H9 (cell line): ENCODE measurements around the gene CAPG. TPM values are rescaled to one million over a fixed set of nuclear protein-coding genes. Genes with fewer than 3 reads are reported as not detected.

Experiments used
- DNase-seq: peaks from one replicate; pipeline ENCODE4 v3.0.0-alpha.2; 2017
- H2AFZ ChIP-seq: one replicate; pipeline ENCODE4 v1.6.1; 2013; ENCODE audit warnings: mild to moderate bottlenecking, low read length, control low read depth, moderate library complexity
- H2AK5ac ChIP-seq: 2 replicates; pipeline ENCODE4 v1.6.1; 2013; ENCODE audit warnings: low read length, control low read depth, mixed read lengths; ENCODE audit not compliant: insufficient read length
- H2BK120ac ChIP-seq: one replicate; pipeline ENCODE4 v1.6.1; 2013; ENCODE audit warnings: low read depth, mild to moderate bottlenecking, low read length, control low read depth, inconsistent platforms; ENCODE audit not compliant: poor library complexity, severe bottlenecking
- H2BK12ac ChIP-seq: 2 replicates; pipeline ENCODE4 v1.6.1; 2013; ENCODE audit warnings: low read length, control low read depth, mixed read lengths, low read depth; ENCODE audit not compliant: insufficient read length
- H2BK15ac ChIP-seq: 2 replicates; pipeline ENCODE4 v1.6.1; 2013; ENCODE audit warnings: low read depth, low read length, control low read depth
- H2BK20ac ChIP-seq: one replicate; pipeline ENCODE4 v1.6.1; 2013; ENCODE audit warnings: low read depth, mild to moderate bottlenecking, low read length, control low read depth, inconsistent platforms; ENCODE audit not compliant: poor library complexity, severe bottlenecking
- H2BK5ac ChIP-seq: 2 replicates; pipeline ENCODE4 v1.6.1; 2013; ENCODE audit warnings: low read length, control low read depth, mixed read lengths; ENCODE audit not compliant: insufficient read length
- H3K14ac ChIP-seq: 2 replicates; pipeline ENCODE4 v1.6.1; 2013; ENCODE audit warnings: low read length, control low read depth; ENCODE audit not compliant: insufficient read depth
- H3K18ac ChIP-seq: 2 replicates; pipeline ENCODE4 v1.6.1; 2013; ENCODE audit warnings: low read depth, mild to moderate bottlenecking, mixed read lengths, low read length, control low read depth; ENCODE audit not compliant: insufficient read length
- H3K23ac ChIP-seq: 2 replicates; pipeline ENCODE4 v1.6.1; 2013; ENCODE audit warnings: low read length, control low read depth, mixed read lengths, low read depth; ENCODE audit not compliant: insufficient read length
- H3K23me2 ChIP-seq: 2 replicates; pipeline ENCODE4 v1.6.1; 2013; ENCODE audit warnings: low read depth, mild to moderate bottlenecking, mixed read lengths, low read length, control low read depth; ENCODE audit not compliant: insufficient read length, poor library complexity, severe bottlenecking
- H3K27ac ChIP-seq: 2 replicates; pipeline ENCODE4 v1.5.1; 2013; ENCODE audit warnings: low read length, control low read depth, mixed read lengths, low read depth; ENCODE audit not compliant: insufficient read length
- H3K27me3 ChIP-seq: 2 replicates; pipeline ENCODE4 v1.6.1; 2013; ENCODE audit warnings: low read length, control low read depth, inconsistent platforms; ENCODE audit not compliant: insufficient read depth
- H3K4ac ChIP-seq: 2 replicates; pipeline ENCODE4 v1.6.1; 2013; ENCODE audit warnings: low read depth, mild to moderate bottlenecking, control low read depth, inconsistent platforms, low read length, moderate library complexity
- H3K4me1 ChIP-seq: 2 replicates; pipeline ENCODE4 v1.6.1; 2013; ENCODE audit warnings: low read length, control low read depth, inconsistent platforms; ENCODE audit not compliant: insufficient read depth
- H3K4me2 ChIP-seq: 2 replicates; pipeline ENCODE4 v1.6.1; 2013; ENCODE audit warnings: low read length, control low read depth, mixed read lengths; ENCODE audit not compliant: insufficient read length, insufficient read depth
- H3K56ac ChIP-seq: 2 replicates; pipeline ENCODE4 v1.6.1; 2013; ENCODE audit warnings: low read depth, mild to moderate bottlenecking, mixed read lengths, low read length, control low read depth; ENCODE audit not compliant: insufficient read length
- H3K79me1 ChIP-seq: 2 replicates; pipeline ENCODE4 v1.6.1; 2013; ENCODE audit warnings: low read depth, mild to moderate bottlenecking, moderate library complexity, low read length, control low read depth, inconsistent platforms; ENCODE audit not compliant: insufficient read depth, poor library complexity, severe bottlenecking
- H3K79me2 ChIP-seq: 2 replicates; pipeline ENCODE4 v1.6.1; 2013; ENCODE audit warnings: low read length, control low read depth, inconsistent platforms; ENCODE audit not compliant: insufficient read depth
- H3K9ac ChIP-seq: 2 replicates; pipeline ENCODE4 v1.6.1; 2013; ENCODE audit warnings: low read length, control low read depth, mixed read lengths; ENCODE audit not compliant: insufficient read length; ENCODE audit errors: extremely low read depth
- H3K9me3 ChIP-seq: one replicate; pipeline ENCODE4 v1.6.1; 2013; ENCODE audit warnings: low read depth, low read length, inconsistent platforms; ENCODE audit not compliant: control insufficient read depth
- H3T11ph ChIP-seq: one replicate; pipeline ENCODE4 v1.6.1; 2013; ENCODE audit warnings: mild to moderate bottlenecking, low read length, control low read depth, inconsistent platforms
- H4K20me1 ChIP-seq: one replicate; pipeline ENCODE4 v1.6.1; 2013; ENCODE audit not compliant: control insufficient read depth, insufficient read length, insufficient read depth
- H4K5ac ChIP-seq: 2 replicates; pipeline ENCODE4 v1.6.1; 2013; ENCODE audit warnings: low read depth, mild to moderate bottlenecking, mixed read lengths, low read length, control low read depth; ENCODE audit not compliant: insufficient read length
- H4K8ac ChIP-seq: replicated peaks from 2 replicates; pipeline ENCODE4 v1.6.1; 2013; ENCODE audit warnings: low read length, control low read depth, mixed read lengths, low read depth; ENCODE audit not compliant: insufficient read length
- H4K91ac ChIP-seq: 2 replicates; pipeline ENCODE4 v1.6.1; 2013; ENCODE audit warnings: low read depth, mild to moderate bottlenecking, moderate library complexity, mixed read lengths, low read length, control low read depth; ENCODE audit not compliant: insufficient read length
- H3K27ac Mint-ChIP-seq, 3 experiments: 2 replicates in 2 of 3; 3 replicates in 1 of 3; pipeline ENCODE4 v1.8.0; 2020 to 2021; ENCODE audit warnings: mixed read lengths in 3 of 3, mild to moderate bottlenecking in 1 of 3, moderate library complexity in 1 of 3
- H3K27me3 Mint-ChIP-seq: 2 replicates; pipeline ENCODE4 v1.8.0; 2021; ENCODE audit warnings: low read depth, mild to moderate bottlenecking, moderate library complexity, mixed read lengths
- H3K36me3 Mint-ChIP-seq, 3 experiments: 2 replicates in 2 of 3; 3 replicates in 1 of 3; pipeline ENCODE4 v1.8.0; 2020 to 2021; ENCODE audit warnings: low read depth in 3 of 3, mixed read lengths in 3 of 3; ENCODE audit not compliant: insufficient read depth in 1 of 3
- H3K4me1 Mint-ChIP-seq, 2 experiments: 2 replicates each; pipeline ENCODE4 v1.8.0; 2020; ENCODE audit warnings: mixed read lengths in 2 of 2
- H3K4me3 Mint-ChIP-seq, 2 experiments: 2 replicates in 1 of 2; 3 replicates in 1 of 2; pipeline ENCODE4 v1.8.0; 2020 to 2021; ENCODE audit warnings: mild to moderate bottlenecking in 2 of 2, mixed read lengths in 2 of 2, moderate library complexity in 1 of 2
- H3K9me3 Mint-ChIP-seq, 2 experiments: 2 replicates in 1 of 2; 3 replicates in 1 of 2; pipeline ENCODE4 v1.8.0; 2020; ENCODE audit warnings: mild to moderate bottlenecking in 2 of 2, mixed read lengths in 2 of 2, moderate library complexity in 1 of 2
- CTCF ChIP-seq: fragments of 200-600 bp; sonication (generic); conservative IDR thresholded peaks from 3 replicates; pipeline ENCODE4 v1.8.0; 2021; ENCODE audit warnings: antibody characterized with exemption, mild to moderate bottlenecking
- WGBS: extraction: QIAGEN DNeasy Blood & Tissue Kit; methylation state at CpG from one replicate; pipeline ENCODE4 v1.1.7; 2013; ENCODE audit warnings: missing lambda C conversion rate, low lambda C conversion rate, mixed read lengths; ENCODE audit not compliant: insufficient read length; ENCODE audit errors: extremely low coverage; 5-methylcytosine and 5-hydroxymethylcytosine counted together
- total RNA-seq: library from RNA; stranded (reverse); gene quantifications from 2 replicates; pipeline ENCODE4 v1.2.1, GENCODE V29; 2021

Gene CAPG
- total RNA-seq, 1 experiment from 2014 or later, result 72.8 TPM

GRCh38 chr2:85439025-85439472 lies 28.9 kb upstream of the CAPG start:
- H2BK5ac ChIP-seq, result no peak overlapping the region
- no peak overlapping the region for H2BK20ac ChIP-seq
- peaks cover 3% of the 10 kb centered on the region; the same call in 1 of the 2 replicates for H3K4me1 ChIP-seq
- no peak overlapping the region for H3K14ac ChIP-seq
- no peak overlapping the region for H3K4me2 ChIP-seq
- H3K4me3 Mint-ChIP-seq, result no peak overlapping the region
- H3K9me3 Mint-ChIP-seq, result no peaks in the 10 kb centered on the region; a peak in 2 of 5 replicates
- no peak for TF ChIP-seq CTCF
- H3K4ac ChIP-seq, result no peak overlapping the region
- no CpG with 5 or more reads among the region's 6 CpGs for WGBS
- H3K23ac ChIP-seq, result no peak overlapping the region
- no peak overlapping the region for H4K5ac ChIP-seq
- no peaks in the 10 kb centered on the region for H3K9me3 ChIP-seq
- no peak overlapping the region for H3K56ac ChIP-seq
- H2BK12ac ChIP-seq, result no peak overlapping the region
- peaks cover 20% of the 10 kb centered on the region for H3K27me3 Mint-ChIP-seq
- peaks cover 3% of the 10 kb centered on the region for H3K23me2 ChIP-seq
- H4K8ac ChIP-seq, result no peak overlapping the region
- no peak for DNase-seq
- peaks cover 21 to 32% of the 10 kb centered on the region in 2 experiments for H3K4me1 Mint-ChIP-seq
- no peak overlapping the region for H3K27ac Mint-ChIP-seq
- no peak overlapping the region for H2AK5ac ChIP-seq
- H4K91ac ChIP-seq, result no peak overlapping the region
- H3K9ac ChIP-seq, result no peak overlapping the region
- H2BK15ac ChIP-seq, result no peak overlapping the region
- H4K20me1 ChIP-seq, result no peaks in the 10 kb centered on the region
- H3K27ac ChIP-seq, result no peak overlapping the region
- H3K79me2 ChIP-seq, result no peaks in the 10 kb centered on the region
- no peaks in the 10 kb centered on the region for H3K36me3 Mint-ChIP-seq
- no peak overlapping the region for H3K18ac ChIP-seq
- H3K27me3 ChIP-seq, result no peaks in the 10 kb centered on the region; the same call in 1 of the 2 replicates
- no peak overlapping the region for H2BK120ac ChIP-seq
- no peak overlapping the region for H2AFZ ChIP-seq
- no peak overlapping the region for H3T11ph ChIP-seq
- H3K79me1 ChIP-seq, result no peaks in the 10 kb centered on the region
